HG02571 (cell line): ENCODE data around the gene TFAM.

Source experiments
- ATAC-seq: cut with Tn5 transposase; IDR thresholded peaks from one replicate; pipeline ENCODE4 v1.9.1; 2021; ENCODE audit warnings: mild to moderate bottlenecking, moderate library complexity; ENCODE audit not compliant: unreplicated experiment

Gene TFAM

DNA sequence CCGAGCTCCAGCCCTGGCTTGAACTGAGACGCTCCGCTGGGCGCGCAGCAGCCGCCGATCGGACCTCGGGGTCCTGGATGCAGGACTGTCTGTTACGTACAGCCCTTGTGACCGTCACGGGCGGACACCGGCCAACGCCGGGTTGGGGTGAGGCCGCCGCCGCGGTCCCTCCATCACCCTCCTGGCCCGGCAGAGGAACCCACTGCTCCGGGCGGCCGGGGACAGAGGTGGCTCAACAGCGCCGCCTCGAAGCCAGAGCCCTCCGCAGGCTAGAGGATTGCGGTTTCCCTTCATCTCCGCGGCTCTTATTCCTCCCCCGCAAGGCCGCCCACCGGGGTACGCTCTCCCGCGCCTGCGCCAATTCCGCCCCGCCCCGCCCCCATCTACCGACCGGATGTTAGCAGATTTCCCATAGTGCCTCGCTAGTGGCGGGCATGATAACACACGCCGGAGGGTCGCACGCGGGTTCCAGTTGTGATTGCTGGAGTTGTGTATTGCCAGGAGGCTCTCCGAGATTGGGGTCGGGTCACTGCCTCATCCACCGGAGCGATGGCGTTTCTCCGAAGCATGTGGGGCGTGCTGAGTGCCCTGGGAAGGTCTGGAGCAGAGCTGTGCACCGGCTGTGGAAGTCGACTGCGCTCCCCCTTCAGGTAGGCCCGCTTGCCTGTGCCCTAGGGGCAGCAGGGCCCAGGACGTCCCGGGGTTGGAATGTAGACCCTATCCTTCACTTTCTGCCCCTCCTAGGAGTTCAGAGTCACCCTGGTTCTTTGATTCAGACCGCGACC lies at the start of gene TFAM:
Gene TFAM (plus strand): TSS at position 412 of the 785 bp plus-strand sequence. CDS start 138 bp downstream, at position 550.
- peak; percentile 90 for ATAC-seq

DNA sequence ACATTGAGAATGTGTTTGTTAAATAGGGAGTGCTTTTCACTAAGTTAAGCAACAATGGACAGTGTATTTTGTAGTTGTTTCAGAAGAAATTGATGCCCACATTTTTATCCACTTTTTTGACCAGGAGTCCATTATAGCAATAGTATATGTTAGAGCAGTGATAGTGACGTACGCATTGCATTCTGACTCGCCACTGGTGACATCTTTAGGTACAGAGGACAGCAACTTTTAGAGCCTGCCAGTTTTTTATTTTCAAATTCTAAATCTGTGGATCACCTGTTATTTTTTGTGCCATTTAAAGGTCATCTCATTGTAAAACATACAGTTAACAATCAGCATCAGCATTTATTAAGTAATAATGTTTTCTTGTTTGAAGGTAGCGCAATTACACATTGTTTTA lies 49.0 kb upstream of the TFAM start:
- no peak for ATAC-seq

DNA sequence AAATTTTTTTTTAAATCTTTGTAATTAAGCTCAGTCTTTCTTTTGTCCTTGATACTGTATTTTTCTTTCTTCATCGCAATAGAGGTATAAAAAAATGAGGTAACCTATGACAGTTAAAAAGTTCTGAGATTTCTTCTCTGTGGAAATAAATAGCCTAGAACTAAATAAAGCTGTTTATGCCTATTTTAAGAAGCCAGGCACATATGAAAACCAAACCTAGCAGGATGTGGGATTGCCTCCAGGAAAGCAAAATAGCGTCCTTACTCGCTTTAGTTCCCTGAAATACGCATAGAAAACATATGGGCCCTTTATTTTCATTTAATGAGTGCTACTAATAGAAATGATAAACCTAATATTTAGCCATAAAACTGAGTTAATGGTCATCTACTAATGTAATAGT lies 43.8 kb upstream of the TFAM start:
- ATAC-seq = no peak

DNA sequence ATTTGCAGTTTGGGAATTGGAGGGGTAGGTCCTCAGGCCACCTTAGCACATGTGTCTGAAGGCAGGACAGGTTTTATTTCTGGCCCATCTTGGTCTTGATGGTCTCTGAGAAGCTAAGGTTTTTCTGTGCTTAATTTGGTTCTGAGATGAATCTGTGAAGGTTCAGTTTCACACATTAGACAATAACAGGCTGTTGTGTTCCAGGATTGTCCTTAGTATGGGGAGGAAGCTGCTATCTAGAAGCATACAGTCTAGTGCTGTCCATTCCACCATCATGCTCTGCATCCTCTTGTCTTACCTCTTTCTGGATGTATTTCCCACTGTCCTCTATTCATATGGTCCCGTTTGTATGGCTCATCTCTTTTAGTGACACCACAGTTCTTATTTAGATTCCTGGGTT lies 43.3 kb upstream of the TFAM start:
- ATAC-seq = no peak

DNA sequence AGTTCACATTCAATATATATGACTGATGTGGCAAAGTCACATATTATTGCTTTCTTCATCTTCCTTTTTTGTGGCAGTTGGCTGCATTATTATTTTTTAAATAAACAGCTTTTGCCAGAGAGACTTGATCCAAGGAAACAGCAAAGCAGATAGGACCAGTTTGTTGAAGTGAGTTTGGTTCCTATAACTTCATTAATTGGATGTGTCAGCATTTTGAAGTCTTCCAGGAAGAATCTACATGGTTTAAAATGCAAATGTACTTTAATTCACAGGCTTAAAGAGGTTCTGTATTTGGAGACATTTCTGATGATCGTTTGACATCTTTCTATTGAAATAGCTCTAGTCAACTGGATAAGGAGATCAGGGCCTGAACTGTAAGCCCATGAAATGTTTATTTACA lies 37.2 kb upstream of the TFAM start:
- ATAC-seq = no peak

DNA sequence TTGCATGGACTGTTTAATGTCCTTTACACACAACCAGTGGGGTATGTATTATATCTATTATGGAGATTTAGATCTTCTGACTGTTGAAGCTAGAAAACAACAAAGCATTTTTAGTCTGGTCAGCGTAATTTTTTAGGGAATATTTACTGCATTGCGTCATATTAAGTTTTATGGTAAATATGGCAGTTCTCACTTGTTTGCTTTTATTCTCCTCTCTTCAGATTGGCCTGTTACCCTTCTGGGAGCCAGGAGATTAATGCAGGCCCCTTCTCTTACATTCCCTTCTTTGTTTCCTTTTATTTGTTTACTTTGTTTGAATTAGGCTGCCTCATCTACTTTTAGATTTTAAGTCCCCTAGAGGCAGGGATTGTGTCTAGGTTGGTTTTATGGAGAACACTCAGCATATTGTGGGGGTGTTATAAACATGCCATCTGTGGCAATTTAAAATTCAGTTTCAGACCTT lies 36.6 kb upstream of the TFAM start:
- ATAC-seq = no peak

DNA sequence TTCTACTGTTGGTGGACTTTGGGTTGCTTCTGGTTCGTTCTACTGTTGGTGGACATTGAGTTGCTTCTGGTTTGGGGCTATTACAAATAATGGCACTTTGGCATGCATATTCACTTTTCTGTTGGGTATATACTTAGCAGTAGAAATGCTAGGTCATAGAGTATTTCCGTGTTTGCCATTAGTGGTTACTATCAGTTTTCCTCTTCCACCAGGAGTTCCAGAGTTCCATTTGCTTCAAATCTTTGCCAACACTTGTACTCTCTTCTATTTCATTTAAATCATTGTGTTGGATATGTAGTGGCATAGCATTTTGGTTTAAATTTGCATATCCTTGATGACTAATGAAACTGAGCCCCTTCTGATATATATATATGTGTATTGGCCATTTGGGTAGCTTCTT lies 35.2 kb upstream of the TFAM start:
- ATAC-seq = no peak

DNA sequence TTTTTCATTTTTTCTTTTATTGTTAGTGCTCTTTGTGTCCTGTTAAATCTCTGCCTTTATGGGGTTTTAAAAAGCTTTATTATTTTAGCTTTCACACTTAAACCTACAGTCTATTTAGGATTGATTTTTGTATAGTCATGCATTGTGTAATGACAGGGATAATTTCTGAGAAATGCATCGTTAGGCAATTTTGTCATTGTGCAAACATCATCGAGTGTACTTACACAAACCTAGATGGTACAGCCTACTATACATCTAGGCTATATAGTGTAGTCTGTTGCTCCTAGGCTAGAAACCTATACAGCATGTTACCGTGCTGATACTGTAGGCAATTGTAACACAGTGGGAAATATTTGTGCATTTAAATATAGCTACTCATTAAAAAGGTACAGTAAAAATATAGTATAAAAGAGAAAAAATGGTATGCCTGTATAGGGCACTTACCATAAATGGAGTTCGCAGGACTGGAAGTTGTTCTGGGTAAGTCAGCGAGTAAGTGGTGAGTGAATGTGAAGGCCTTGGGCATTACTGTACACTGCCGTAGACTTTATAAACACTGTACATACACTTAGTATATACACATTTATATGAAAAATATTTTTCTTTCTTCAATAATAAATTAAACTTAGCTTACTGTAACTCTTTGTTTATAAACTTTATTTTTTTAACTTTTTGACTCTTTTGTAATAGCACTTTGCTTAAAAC lies 34.4 kb upstream of the TFAM start:
- no peak for ATAC-seq

DNA sequence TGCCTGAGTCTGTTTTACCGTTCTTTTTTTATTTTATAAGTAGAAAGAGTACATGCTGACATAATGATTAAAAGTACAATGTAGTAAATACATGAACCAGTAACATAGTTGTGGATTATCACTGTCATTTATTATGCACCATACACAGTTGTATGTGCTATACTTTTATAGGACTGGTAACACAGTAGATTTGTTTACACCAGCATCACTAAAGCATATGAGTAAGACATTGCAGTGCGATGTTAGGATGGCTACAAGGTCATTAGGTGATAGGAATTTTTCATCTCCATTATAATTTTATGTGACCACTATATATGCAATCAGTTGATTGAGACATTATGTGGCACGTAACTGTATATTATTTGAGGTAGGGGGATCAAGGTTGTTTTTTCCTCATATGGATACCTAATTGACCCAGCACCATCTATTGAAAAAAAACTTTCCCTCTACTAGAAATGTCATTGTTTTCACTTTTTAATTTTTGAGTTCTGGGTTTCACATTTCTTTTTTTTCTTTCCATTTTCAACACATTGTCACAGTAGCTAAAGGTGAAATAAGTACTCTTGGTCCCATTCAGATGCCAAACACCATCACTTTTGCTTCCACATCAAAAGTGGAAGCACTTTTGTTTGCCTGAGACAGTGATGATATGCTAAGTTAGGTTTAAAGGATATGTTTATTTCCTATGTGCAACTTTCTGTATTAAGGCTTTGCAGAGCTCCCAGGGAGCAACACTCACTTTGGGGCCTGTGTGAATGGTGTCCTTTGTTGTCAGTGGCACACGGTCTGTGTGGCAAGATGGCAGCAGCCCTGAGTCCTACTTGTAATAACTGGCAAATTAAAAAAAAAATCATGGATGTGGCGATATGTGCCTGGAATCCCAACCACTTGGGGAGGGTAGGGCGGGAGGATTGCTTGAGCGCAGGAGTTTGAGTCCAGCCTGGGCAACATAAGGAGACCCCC lies 33.3 kb upstream of the TFAM start:
- no peak for ATAC-seq

DNA sequence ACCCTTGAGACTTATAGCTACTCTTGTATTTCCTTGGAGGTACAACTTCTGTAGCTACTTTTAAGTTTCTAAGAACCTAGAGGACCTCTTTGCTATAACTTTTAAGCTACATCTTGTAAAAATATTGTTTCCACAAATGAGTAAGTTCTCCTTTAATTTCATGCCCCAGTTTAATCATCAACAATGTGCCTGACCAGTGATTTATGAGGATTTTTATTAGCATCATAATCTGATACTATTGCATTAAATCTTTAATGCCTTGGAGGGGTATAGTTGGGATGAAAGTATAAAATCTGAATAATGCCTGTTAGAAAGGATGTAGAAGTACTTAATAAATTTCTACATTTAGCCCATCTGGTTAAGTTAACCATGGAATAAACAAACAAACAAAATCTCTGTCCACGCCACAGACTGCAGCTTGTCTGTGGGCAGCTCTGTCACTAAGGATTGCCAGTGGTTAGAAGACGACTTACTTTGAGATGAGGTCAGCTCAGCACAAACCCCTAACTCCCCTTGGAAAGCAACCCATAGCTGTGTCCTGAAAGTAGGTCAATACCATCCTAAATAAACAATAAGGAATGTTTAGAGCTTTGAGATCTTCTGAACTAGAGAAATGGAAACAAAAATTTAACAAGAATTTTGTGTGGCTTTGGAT lies 32.1 kb upstream of the TFAM start:
- no peak for ATAC-seq

DNA sequence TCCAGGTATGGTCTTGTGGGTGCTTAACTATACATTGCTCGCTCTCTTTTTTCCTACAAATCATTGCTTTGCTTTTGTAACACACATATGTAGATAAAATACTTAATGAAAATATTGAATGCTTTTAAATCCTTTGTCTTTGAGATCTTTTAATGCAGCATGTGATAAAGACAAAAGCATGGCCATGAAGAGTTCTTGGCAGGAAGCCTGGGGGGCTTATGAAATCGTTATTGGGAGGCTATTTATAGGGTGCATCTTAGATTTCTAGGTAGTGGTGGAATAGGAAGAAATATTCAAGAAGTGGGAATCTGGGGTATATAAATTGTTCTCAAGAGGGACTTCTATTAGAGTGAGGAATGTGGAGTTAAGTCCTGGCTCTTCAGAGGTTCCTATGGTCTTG lies 28.5 kb upstream of the TFAM start:
- ATAC-seq = no peak

DNA sequence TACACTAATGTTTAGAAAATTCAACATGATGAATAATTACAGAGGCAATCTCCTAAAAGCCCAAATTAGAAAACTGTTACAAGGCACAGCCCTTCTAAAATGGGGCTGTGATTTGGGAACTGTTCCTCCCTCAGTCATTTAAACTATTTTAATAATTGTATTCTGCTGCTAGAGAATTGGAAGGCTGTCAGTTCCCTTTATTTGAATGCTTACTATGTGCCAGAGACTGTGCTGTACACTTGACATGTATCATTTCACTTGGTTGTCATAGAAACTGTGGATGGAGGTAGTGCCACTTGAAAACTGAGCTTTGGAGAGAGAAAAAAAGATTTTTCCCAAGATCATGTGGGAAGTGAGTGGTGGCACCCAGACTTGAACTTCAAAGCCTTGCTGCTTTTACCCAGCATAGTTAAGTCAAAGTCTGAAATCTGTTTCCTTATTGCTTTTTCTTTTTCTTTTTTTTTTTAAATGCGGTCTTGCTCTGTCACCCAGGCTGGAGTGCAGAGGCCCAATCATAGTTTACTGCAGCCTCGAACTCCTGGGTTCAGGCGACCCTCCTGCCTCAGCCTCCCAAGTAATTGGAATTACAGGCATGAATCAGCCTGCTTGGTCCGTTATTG lies 26.8 kb upstream of the TFAM start:
- no peak for ATAC-seq

DNA sequence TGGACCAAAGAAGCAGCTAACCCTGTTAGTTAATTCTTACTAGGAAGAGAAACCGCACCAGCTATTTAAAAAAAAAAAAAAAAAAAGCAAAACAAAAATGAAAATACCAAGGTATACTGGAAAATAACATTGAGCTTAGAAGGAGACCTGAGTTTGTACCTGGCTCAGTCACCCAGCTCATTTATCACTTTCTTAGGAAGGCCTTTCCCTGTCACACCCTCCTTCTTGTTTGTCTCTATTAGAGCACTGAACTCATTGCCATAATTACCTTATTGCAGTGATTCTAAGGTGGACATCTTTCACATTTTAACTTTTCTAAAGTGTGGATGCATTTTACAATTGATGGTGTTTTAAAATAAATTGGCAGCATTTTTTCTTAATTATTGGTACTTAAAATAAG lies 26.3 kb upstream of the TFAM start:
- no peak for ATAC-seq

DNA sequence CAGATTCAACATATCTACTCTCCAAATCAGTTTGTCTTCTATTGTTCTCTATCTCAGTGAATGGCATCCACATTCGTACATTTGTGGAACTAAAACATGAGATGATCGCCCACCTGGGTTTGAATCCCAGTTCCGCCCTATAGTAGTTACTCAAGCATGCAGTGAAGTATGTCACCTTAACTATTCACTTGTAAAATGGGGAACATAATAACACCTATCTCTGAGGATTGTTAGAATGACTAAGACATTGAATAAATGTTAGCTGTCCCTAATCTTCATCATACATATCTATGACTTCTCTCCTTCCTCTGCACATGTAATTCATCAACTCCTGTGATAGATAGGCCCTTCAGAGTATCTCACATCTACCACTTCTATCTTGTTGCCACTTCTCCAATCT lies 25.7 kb upstream of the TFAM start:
- no peak for ATAC-seq

DNA sequence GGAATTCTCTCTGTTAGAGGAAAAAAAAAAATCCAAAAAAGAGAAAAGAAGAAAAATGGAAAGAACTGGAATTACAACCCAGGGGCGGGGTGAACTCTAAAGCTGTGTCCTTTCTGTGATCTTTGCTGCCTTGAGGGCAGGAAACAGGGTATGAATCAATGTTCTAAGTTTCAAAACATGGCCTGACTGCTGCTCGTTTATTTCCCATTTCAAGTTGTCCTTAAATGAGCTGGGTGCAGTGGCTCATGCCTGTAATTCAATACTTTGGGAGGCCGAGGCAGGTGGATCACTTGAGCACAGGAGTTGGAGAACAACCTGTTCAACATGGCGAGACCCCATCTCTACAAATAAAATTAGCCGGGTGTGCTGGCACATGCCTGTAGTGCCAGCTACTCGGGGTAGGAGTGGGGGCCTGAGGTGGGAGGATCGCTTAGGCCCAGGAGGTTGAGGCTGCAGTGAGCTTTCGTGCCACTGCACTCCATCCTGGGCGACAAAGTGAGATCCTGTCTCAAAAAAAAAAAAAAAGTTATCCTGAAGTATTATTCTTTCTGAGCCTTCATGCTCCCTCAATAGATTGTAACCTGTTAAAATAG lies 24.7 kb upstream of the TFAM start:
- no peak for ATAC-seq

DNA sequence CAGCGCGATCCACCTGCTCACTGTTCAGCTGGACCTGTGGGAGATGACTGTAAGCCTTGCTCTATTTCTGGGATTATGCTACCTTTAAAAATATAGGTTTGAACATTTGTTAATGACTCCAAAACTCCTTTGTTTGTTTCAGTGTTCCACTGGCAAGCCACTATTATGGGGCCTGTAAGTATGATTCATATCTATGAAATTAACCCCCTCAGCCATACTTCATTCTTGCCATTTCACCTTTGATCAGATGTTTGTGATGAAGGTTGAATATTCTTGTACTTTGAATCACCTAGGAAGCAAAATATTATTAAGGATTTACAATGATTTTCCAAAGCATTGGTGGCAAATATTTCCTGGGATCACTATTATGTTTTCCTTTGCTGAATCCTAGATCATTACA lies 23.9 kb upstream of the TFAM start:
- ATAC-seq = no peak

DNA sequence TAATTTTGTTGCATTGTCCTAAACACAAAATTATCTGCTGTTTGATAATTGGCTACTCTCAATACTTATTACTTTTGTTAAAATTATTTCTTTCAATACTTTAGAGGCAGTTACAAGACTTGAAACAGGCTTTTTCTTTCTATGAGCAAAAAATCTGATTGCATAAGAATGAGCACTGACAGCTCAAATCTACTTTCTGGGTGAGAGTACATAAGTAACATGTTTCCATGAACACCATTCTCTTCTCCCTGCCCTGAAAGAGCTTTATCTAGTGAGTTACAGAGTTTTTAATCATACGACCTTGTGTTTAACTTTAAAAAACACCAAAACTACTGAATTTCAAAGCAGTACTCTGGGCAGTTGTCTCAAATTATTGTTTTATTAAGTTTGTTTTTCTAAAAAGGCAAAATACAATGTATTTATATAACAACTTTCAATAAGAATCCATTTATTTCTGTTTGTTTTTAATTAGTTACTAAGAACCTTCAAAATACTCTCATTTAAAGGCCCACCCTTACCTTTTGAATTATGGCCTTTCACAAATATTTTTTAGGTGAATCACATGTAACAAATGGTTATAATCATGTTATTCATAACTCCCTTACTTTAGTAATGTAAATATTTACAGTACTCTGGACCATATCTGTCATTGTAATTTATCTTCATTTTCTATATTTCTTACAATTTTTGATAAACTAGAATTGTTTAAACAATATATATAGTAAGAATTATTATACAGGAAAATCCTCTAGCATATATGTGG lies 23.0 kb upstream of the TFAM start:
- no peak for ATAC-seq

DNA sequence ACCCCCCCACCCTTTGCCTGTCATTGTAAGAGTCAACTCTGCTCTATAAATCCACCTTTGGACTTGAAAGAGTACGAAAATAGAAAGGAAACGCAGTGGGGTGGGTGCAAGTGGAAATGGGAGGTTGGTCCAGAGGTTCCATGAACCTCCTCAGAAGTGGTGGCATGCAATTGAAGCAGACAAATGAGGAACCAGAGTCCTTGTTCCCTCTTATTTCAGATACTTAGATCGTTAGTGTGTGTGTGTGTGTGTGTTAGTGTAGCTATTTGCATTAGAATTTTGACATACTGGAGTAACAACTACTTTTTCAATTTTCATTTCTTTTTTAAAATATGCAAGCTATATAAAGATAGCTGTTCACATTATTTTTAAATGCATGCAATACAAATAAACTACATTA lies 18.1 kb upstream of the TFAM start:
- ATAC-seq = no peak

DNA sequence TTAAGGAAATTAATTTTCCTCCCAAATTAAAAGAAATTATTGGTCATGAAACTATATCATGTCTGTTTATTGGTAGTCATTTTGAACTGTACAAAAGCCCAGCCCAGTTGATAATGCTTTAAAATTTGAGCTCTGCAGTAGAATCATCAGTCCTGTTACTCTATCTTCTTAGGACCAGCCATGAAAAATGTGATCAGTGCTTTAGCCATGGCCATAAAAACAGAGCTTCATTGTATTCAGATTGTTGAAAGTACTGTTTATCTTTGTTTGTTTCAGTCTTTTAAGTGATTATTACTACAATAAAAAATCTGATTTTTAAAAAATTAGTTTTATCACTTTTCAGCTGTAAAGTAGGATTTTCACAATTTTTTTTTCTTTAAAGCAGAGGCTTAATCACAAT lies 13.7 kb upstream of the TFAM start:
- no peak for ATAC-seq
